SK-N-MC (cell line): ENCODE results near the gene MRGPRF.

ENCODE experiments used
- EZH2 ChIP-seq: fragments of 200-600 bp; sonication (generic); IDR thresholded peaks from one replicate; pipeline ENCODE4 v1.6.1; 2017; ENCODE audit warnings: antibody characterized with exemption
- FOXP2 ChIP-seq: optimal IDR thresholded peaks from 2 replicates; pipeline ENCODE3; 2011; ENCODE audit warnings: mild to moderate bottlenecking, moderate library complexity; ENCODE audit not compliant: insufficient read depth; ENCODE audit errors: extremely low read length, control extremely low read depth
- POLR2AphosphoS5 ChIP-seq: IDR thresholded peaks from 2 replicates; pipeline ENCODE4 v1.6.1; 2012; ENCODE audit warnings: mild to moderate bottlenecking, low read depth, low read length, borderline replicate concordance

GRCh38 chr11:68973219-68973618 is 39.8 kb downstream of the MRGPRF start:
- TF ChIP-seq POLR2AphosphoS5 = no peak
- TF ChIP-seq EZH2 = no peak
- TF ChIP-seq FOXP2 = no peak
